HG02943 (cell line): ENCODE results near the gene CERS2.

Experiments
- ATAC-seq: cut with Tn5 transposase; IDR thresholded peaks from one replicate; pipeline ENCODE4 v1.9.1; 2021; ENCODE audit warnings: mild to moderate bottlenecking, low read depth, moderate library complexity; ENCODE audit not compliant: unreplicated experiment

CERS2 gene

GRCh38 chr1:150922519-150922975 is 52.1 kb downstream of the CERS2 start:
- no peak for ATAC-seq

GRCh38 chr1:150917387-150917786 is 57.2 kb downstream of the CERS2 start:
- no peak for ATAC-seq
